ENCODE results near the gene ZBTB9. TPM values are rescaled to one million over a fixed set of nuclear protein-coding genes. Genes with fewer than 3 reads are reported as not detected.

Gene ZBTB9
- polyA plus RNA-seq, 3 donors = 0.42 to 2.0 (median 1.1) TPM

GRCh38 chr6:33431880-33432541 lies 22.4 kb upstream of the ZBTB9 start:
- H3K9me3 Mint-ChIP-seq = peaks cover 0 to 5% (median 0%) of the 10 kb centered on the region in 7 donors
- Histone ChIP-seq H3K27me3 (ENCODE audit: control insufficient read depth in 2 of 2, insufficient read depth in 2 of 2, low read length in 2 of 2) (peaks cover 0 to 3% of the 10 kb centered on the region in 2 donors), H3K4me1 (ENCODE audit: control insufficient read depth in 1 of 2, insufficient read depth in 2 of 2, low read length in 2 of 2) (peaks cover 35 to 49% of the 10 kb centered on the region in 2 donors), H3K9me3 (replicated peaks in 1 of 2; ENCODE audit: control insufficient read depth in 1 of 2, insufficient read depth in 1 of 2, low read length in 2 of 2) (no peaks in the 10 kb centered on the region), H3K9ac (ENCODE audit: insufficient read depth, low read length, poor library complexity, severe bottlenecking) (peak overlapping the region; percentile 44), H3K36me3 (replicated peaks in 1 of 2; ENCODE audit: control insufficient read depth in 1 of 2, insufficient read depth in 2 of 2, low read length in 2 of 2) (peaks cover 4 to 12% of the 10 kb centered on the region in 2 donors), H2AFZ (ENCODE audit: insufficient read depth, low read depth, low read length, poor library complexity, severe bottlenecking) (peak overlapping the region; percentile 78), H3K27ac (ENCODE audit: low read depth in 1 of 2, low read length in 2 of 2) (no peak overlapping the region), H3K4me2 (replicated peaks; ENCODE audit: extremely low read depth, low read length, poor library complexity, severe bottlenecking) (peak overlapping the region; percentile 81), H3K79me2 (ENCODE audit: insufficient read depth, low read length) (no peaks in the 10 kb centered on the region), H4K20me1 (ENCODE audit: insufficient read depth, low read length) (no peaks in the 10 kb centered on the region), H3K4me3 (replicated peaks in 1 of 3; ENCODE audit: low read depth in 2 of 3, low read length in 3 of 3) (peak overlapping the region; percentile 2 to 69 (median 6))
- peak in 2 of 3 donors; percentile 34 to 42 for DNase-seq
- H3K36me3 Mint-ChIP-seq = peaks cover 12 to 28% of the 10 kb centered on the region in 2 donors
- WGBS (ENCODE audit: insufficient coverage) = no CpG with 5 or more reads among the region's 12 CpGs
- H3K4me1 Mint-ChIP-seq = peaks cover 60% of the 10 kb centered on the region
- peaks cover 20 to 36% (median 21%) of the 10 kb centered on the region in 3 donors for H3K27me3 Mint-ChIP-seq (ENCODE audit: low read depth in 3 of 3)
- peak overlapping the region; percentile 62 to 84 for H3K4me3 Mint-ChIP-seq
- TF ChIP-seq, protein P1, sequence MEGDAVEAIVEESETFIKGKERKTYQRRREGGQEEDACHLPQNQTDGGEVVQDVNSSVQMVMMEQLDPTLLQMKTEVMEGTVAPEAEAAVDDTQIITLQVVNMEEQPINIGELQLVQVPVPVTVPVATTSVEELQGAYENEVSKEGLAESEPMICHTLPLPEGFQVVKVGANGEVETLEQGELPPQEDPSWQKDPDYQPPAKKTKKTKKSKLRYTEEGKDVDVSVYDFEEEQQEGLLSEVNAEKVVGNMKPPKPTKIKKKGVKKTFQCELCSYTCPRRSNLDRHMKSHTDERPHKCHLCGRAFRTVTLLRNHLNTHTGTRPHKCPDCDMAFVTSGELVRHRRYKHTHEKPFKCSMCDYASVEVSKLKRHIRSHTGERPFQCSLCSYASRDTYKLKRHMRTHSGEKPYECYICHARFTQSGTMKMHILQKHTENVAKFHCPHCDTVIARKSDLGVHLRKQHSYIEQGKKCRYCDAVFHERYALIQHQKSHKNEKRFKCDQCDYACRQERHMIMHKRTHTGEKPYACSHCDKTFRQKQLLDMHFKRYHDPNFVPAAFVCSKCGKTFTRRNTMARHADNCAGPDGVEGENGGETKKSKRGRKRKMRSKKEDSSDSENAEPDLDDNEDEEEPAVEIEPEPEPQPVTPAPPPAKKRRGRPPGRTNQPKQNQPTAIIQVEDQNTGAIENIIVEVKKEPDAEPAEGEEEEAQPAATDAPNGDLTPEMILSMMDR (IDR thresholded peaks at IDR 0.05) = no peak
- H3K27ac Mint-ChIP-seq = peak overlapping the region in 4 of 7 donors; percentile 26 to 71 (median 46)
- intact Hi-C loops (cut with micrococcal nuclease) = no loop called here

- Mint-ChIP-seq H3K27me3 (ENCODE audit: low read depth in 3 of 3) (peaks cover 20 to 30% (median 21%) of the 10 kb centered on the region in 3 donors), H3K9me3 (peaks cover 0 to 5% (median 0%) of the 10 kb centered on the region in 7 donors), H3K36me3 (peaks cover 16 to 33% of the 10 kb centered on the region in 2 donors), H3K4me1 (peaks cover 55% of the 10 kb centered on the region), H3K4me3 (peak overlapping the region; percentile 62 to 84), H3K27ac (peak overlapping the region in 3 of 7 donors; percentile 26 to 71 (median 47))
- no peak overlapping the region for H3K27ac ChIP-seq (ENCODE audit: low read depth in 1 of 2, low read length in 2 of 2)
- H3K4me3 ChIP-seq (replicated peaks in 1 of 3; ENCODE audit: low read depth in 2 of 3, low read length in 3 of 3) = peak overlapping the region in 1 of 3 experiments; percentile 69
- H3K9ac ChIP-seq (ENCODE audit: insufficient read depth, low read length, poor library complexity, severe bottlenecking) = no peak overlapping the region
- H3K9me3 ChIP-seq (replicated peaks in 1 of 2; ENCODE audit: control insufficient read depth in 1 of 2, insufficient read depth in 1 of 2, low read length in 2 of 2) = no peaks in the 10 kb centered on the region
- H3K27me3 ChIP-seq (ENCODE audit: control insufficient read depth in 2 of 2, insufficient read depth in 2 of 2, low read length in 2 of 2) = peaks cover 0 to 3% of the 10 kb centered on the region in 2 donors
- H3K4me1 ChIP-seq (ENCODE audit: control insufficient read depth in 1 of 2, insufficient read depth in 2 of 2, low read length in 2 of 2) = peaks cover 30 to 43% of the 10 kb centered on the region in 2 donors
- WGBS (ENCODE audit: insufficient coverage) = 38% methylated on average over 5 of the region's 10 CpGs
- intact Hi-C loops (cut with micrococcal nuclease) = no loop called here
- peak overlapping the region; percentile 81 for H3K4me2 ChIP-seq (replicated peaks; ENCODE audit: extremely low read depth, low read length, poor library complexity, severe bottlenecking)
- H4K20me1 ChIP-seq (ENCODE audit: insufficient read depth, low read length) = no peaks in the 10 kb centered on the region
- H3K79me2 ChIP-seq (ENCODE audit: insufficient read depth, low read length) = no peaks in the 10 kb centered on the region
- TF ChIP-seq, protein P1 (IDR thresholded peaks at IDR 0.05) = no peak
- H3K36me3 ChIP-seq (replicated peaks in 1 of 2; ENCODE audit: control insufficient read depth in 1 of 2, insufficient read depth in 2 of 2, low read length in 2 of 2) = peaks cover 6 to 17% of the 10 kb centered on the region in 2 donors
- DNase-seq = no peak
- H2AFZ ChIP-seq (ENCODE audit: insufficient read depth, low read depth, low read length, poor library complexity, severe bottlenecking) = no peak overlapping the region
Observed at GRCh38 chr6:33432546-33432945, 21.8 kb upstream of the ZBTB9 start.
